ENCODE measurements around the gene SCEL. TPM values are rescaled to one million over a fixed set of nuclear protein-coding genes. Genes with fewer than 3 reads are reported as not detected.

SCEL gene
- total RNA-seq, 1 donor from 2014 or later, result not detected

DNA sequence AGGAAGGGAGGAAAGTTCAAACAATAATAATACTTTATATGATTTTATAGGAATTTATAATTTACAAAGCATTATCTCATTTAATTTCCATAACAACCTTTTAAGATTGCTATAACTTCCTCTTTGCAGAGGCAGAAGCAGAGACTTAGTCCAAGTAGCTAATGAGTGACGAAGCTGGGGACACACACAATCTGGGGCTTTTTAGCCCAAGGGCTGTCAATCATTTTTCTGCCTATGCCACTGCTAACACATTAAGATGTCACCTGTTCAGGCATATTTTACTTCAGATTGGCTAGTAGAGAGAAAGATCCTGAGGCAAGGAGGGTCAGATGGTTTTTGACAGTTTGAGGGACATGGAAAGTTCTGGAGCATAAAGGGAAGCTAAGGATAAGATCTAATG is 12.6 kb downstream of the SCEL start:
- Histone ChIP-seq H3K4me1 (no peaks in the 10 kb centered on the region), H3K79me2 (ENCODE audit: low read depth) (no peaks in the 10 kb centered on the region), H4K20me1 (ENCODE audit: low read depth) (no peaks in the 10 kb centered on the region), H3K9ac (no peak overlapping the region), H3K4me3 (no peak overlapping the region), H3K9me3 (ENCODE audit: low read depth) (no peaks in the 10 kb centered on the region), H3F3A (ENCODE audit: low read depth) (no peaks in the 10 kb centered on the region), H3K4me2 (no peak overlapping the region), H2AFZ (replicated peaks) (no peak overlapping the region), H3K27ac (no peak overlapping the region), H3K27me3 (no peaks in the 10 kb centered on the region), H3K36me3 (no peaks in the 10 kb centered on the region)
- Mint-ChIP-seq H3K4me1 (no peaks in the 10 kb centered on the region), H3K9me3 (no peaks in the 10 kb centered on the region), H3K36me3 (no peaks in the 10 kb centered on the region), H3K4me3 (no peak overlapping the region), H3K27ac (no peak overlapping the region), H3K27me3 (ENCODE audit: insufficient read depth, low read depth) (no peaks in the 10 kb centered on the region)
- no peak for DNase-seq (ENCODE audit: low spot score)
- TF ChIP-seq EZH2phosphoT487 (IDR thresholded peaks at IDR 0.05) (no peak), EZH2 (IDR thresholded peaks at IDR 0.05) (no peak)
- TF ChIP-seq, protein P1, sequence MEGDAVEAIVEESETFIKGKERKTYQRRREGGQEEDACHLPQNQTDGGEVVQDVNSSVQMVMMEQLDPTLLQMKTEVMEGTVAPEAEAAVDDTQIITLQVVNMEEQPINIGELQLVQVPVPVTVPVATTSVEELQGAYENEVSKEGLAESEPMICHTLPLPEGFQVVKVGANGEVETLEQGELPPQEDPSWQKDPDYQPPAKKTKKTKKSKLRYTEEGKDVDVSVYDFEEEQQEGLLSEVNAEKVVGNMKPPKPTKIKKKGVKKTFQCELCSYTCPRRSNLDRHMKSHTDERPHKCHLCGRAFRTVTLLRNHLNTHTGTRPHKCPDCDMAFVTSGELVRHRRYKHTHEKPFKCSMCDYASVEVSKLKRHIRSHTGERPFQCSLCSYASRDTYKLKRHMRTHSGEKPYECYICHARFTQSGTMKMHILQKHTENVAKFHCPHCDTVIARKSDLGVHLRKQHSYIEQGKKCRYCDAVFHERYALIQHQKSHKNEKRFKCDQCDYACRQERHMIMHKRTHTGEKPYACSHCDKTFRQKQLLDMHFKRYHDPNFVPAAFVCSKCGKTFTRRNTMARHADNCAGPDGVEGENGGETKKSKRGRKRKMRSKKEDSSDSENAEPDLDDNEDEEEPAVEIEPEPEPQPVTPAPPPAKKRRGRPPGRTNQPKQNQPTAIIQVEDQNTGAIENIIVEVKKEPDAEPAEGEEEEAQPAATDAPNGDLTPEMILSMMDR (IDR thresholded peaks at IDR 0.05), result no peak

DNA sequence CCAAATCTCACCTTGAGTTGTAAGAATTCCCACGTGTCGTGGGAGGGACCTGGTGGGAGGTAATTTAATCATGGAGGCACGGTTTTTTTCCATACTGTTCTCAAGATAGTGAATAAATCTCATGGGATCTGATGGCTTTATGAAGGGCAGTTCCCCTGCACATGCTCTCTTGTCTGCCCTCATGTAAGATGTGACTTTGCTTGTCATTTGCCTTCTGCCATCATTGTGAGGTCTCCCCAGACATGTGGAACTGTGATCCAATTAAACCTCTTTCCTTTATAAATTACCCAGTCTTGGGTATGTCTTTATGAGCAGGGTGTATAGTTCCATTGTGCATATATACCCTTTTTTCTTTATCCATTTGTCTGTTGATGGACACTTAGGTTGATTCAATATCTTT is 13.1 kb downstream of the SCEL start:
- Histone ChIP-seq H3K4me2 (no peak overlapping the region), H3K9ac (no peak overlapping the region), H3F3A (ENCODE audit: low read depth) (no peaks in the 10 kb centered on the region), H3K36me3 (no peaks in the 10 kb centered on the region), H3K9me3 (ENCODE audit: low read depth) (no peaks in the 10 kb centered on the region), H3K27me3 (no peaks in the 10 kb centered on the region), H3K27ac (no peak overlapping the region), H3K4me1 (no peaks in the 10 kb centered on the region), H2AFZ (replicated peaks) (no peak overlapping the region), H3K79me2 (ENCODE audit: low read depth) (no peaks in the 10 kb centered on the region), H4K20me1 (ENCODE audit: low read depth) (no peaks in the 10 kb centered on the region), H3K4me3 (no peak overlapping the region)
- Mint-ChIP-seq H3K36me3 (no peaks in the 10 kb centered on the region), H3K9me3 (no peaks in the 10 kb centered on the region), H3K27me3 (ENCODE audit: insufficient read depth, low read depth) (no peaks in the 10 kb centered on the region), H3K4me1 (no peaks in the 10 kb centered on the region), H3K27ac (no peak overlapping the region), H3K4me3 (no peak overlapping the region)
- TF ChIP-seq, protein P1 (IDR thresholded peaks at IDR 0.05), result no peak
- TF ChIP-seq EZH2 (IDR thresholded peaks at IDR 0.05) (no peak), EZH2phosphoT487 (IDR thresholded peaks at IDR 0.05) (no peak)
- DNase-seq (ENCODE audit: low spot score), result no peak

DNA sequence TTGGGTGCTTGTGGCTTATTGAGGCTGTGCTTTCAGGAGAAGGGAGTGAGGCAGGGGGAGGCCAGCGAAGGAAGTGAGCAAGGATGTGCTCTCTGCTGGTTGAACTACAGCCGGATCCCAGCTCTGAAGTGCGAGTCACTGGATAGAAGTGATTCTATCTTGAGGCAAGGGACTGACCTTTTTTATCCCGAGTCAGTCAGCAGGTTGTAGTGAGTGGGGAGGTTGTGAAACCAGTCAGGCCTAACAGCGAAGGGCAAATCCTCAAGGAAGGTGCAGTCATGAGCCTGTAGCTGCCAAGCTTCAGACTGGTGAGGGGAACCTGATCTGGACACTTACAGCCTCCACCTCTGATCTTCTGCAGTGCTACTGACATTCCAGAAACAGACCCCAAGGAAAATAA is 18.6 kb downstream of the SCEL start:
- no peaks in the 10 kb centered on the region for H3K9me3 Mint-ChIP-seq
- no peak overlapping the region for H3K9ac ChIP-seq
- H3K4me3 ChIP-seq, result no peak overlapping the region
- H2AFZ ChIP-seq (replicated peaks), result no peak overlapping the region
- peaks cover 3% of the 10 kb centered on the region for H3K27me3 Mint-ChIP-seq (ENCODE audit: insufficient read depth, low read depth)
- H3K27ac Mint-ChIP-seq, result no peak overlapping the region
- no peaks in the 10 kb centered on the region for H3K36me3 ChIP-seq
- DNase-seq (ENCODE audit: low spot score), result no peak
- no peaks in the 10 kb centered on the region for H3K27me3 ChIP-seq
- no peak overlapping the region for H3K4me2 ChIP-seq
- no peak overlapping the region for H3K27ac ChIP-seq
- no peaks in the 10 kb centered on the region for H3F3A ChIP-seq (ENCODE audit: low read depth)
- TF ChIP-seq EZH2 (IDR thresholded peaks at IDR 0.05) (no peak), EZH2phosphoT487 (IDR thresholded peaks at IDR 0.05) (no peak)
- TF ChIP-seq, protein P1 (IDR thresholded peaks at IDR 0.05), result no peak
- H3K4me1 Mint-ChIP-seq, result no peaks in the 10 kb centered on the region
- no peaks in the 10 kb centered on the region for H4K20me1 ChIP-seq (ENCODE audit: low read depth)
- H3K4me1 ChIP-seq, result no peaks in the 10 kb centered on the region
- no peaks in the 10 kb centered on the region for H3K36me3 Mint-ChIP-seq
- no peak overlapping the region for H3K4me3 Mint-ChIP-seq
- H3K79me2 ChIP-seq (ENCODE audit: low read depth), result no peaks in the 10 kb centered on the region
- no peaks in the 10 kb centered on the region for H3K9me3 ChIP-seq (ENCODE audit: low read depth)

Data from neural progenitor cell (in vitro differentiated cells).